NCI-H2227 (cell line): ENCODE measurements around the gene ENAH.

Experiments used
- DNase-seq: peaks from one replicate; lab custom pipeline; 2025; ENCODE audit not compliant: unreplicated experiment; lab: John Stamatoyannopoulos, UW

Gene ENAH

DNA sequence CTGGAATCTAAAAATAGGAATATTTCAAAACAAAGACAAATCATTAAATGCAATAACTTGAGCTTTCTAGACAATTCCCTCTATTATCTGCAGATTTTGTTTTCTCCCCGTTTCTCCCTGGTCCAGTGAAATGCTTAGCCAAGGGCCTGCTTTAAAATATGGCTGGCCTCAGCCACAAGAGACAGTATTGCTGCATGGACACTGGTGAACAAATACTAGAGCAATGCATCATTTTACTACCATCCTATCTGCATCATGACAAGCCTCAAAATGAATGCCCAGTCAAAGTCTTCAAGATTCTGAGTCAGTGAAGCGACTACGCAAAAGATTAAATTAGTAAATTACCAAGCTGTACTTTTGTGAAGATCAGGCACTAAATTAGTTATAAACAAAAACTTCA, 80.5 kb downstream of the ENAH start:
- DNase-seq, result peak; percentile 10

DNA sequence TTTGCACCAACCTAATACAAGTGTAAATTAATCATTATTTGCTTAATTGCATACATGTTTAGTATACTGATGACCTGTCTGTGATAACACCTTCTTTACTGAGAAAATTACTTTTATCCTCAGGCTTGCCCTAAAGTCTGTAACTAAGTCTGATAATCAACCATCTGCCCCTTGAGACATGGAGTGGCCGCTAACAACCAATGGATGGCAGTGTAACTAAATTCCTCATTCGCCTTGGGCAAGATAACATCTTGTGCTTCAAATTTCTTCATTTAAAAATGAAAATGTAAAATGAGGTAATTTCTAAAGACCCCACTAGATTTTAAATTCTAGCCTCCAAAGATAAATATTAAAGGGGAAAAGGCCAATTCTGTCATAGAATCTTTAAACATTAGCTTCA, 85.1 kb downstream of the ENAH start:
- DNase-seq, result no peak

DNA sequence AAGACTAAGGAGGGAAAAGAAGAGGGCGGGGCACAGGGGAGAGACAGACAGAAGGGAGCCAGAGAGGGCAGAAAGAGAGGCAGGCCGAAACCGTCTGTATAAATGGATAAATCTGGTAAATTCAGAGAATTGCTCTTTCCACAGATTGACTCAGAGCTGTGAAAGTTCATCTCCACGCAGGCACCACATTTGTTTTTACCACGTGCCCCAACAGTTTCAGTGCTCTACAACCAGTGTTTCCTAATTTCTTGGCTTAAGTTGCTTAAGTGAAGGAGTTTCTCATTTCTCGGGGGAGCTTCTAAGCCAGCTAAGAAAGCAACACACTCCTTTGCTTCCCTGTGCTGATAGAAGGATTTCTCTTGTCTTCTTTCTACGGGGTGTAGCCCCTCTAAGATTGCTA, 87.1 kb downstream of the ENAH start:
- DNase-seq, result no peak

DNA sequence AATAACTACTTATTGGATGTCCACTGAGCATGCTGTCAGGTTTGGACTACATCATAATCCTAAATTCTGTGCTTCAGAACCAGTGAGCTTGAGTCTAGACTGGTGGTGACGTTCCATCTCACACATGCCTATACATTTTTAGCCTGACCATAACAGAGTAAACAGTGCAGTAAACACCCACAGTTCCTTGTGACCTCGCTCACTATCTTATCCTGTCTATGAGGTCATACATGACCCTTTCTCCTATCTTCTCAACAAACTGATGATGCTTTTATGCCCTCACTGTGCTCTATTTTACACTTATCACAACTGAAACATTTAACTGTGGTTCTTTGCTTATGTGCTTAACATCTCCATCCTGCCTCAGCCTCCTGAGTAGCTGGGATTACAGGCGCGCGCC, 91.2 kb downstream of the ENAH start:
- DNase-seq, result no peak

DNA sequence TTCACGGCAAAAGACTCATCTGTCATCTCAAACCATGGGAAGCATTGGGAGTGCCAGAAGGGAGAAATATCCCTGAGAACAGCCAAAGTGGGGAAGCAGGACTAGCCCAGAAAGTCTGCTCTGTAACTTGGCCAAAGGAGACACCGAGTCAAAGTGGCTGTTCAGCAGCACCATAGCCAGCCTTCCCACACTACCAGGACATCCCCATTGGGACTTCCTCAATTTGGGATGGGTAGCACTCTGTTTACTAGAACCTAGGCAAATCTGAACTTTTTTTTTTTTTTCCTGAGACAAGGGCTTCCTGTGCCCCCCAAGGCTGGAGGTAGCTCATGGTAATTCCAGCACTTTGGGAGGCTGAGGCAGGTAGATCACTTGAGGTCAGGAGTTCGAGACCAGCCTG, 93.0 kb downstream of the ENAH start:
- DNase-seq, result no peak

DNA sequence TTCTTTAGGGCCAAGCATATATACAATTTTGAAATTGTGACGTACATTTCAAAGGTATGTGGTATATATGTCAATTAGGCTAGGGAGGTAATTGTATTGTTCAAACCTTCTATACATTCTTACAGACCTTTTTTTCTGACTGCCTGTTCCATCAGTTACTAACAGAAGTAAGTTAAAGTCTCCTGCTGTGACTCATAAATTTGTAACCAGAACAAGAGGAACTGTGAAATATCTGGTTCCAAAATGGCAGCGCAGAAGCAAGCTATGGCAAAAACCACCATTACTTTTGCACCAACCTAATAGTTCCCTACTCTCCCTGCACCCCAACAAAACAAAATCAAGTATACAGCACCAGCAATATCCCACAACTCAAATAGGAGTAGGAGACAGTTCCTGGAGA, 93.6 kb downstream of the ENAH start:
- no peak for DNase-seq

DNA sequence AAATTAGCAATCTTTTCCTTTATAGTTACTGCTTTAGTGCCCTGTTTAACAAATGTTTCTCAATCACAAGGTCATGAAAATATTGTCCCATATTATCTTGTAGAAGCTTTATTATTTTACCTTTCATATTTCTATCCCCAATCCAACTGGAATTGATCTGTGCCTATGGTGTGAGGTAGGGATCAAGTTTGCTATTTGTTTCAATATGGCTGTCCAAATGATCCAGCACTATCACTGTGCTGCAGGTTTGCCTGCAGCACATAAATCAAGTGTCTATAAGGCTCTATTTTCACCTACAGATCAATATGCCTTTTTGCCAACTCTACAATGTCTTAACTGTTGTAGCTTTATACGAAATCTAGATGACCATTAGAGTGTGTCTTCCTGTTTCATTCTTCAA, 96.2 kb downstream of the ENAH start:
- DNase-seq, result no peak

DNA sequence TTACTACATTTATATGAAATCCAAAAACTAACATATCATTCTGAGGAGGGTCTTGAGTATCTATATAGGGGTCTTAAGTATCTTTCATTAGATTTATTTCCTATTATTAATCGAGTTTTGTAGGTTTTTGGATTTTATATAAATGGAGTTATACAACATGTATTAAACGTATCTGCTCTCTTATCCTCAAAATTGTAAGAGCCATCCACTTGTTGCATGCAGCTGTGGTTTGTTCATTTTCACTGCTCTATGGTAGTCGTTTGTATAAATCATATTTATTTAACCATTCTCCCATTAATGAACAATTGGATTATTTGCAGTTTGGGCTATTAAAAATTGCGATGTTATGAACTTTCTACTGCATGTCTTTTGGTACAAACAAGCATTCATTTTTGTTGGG, 97.1 kb downstream of the ENAH start:
- DNase-seq, result no peak

DNA sequence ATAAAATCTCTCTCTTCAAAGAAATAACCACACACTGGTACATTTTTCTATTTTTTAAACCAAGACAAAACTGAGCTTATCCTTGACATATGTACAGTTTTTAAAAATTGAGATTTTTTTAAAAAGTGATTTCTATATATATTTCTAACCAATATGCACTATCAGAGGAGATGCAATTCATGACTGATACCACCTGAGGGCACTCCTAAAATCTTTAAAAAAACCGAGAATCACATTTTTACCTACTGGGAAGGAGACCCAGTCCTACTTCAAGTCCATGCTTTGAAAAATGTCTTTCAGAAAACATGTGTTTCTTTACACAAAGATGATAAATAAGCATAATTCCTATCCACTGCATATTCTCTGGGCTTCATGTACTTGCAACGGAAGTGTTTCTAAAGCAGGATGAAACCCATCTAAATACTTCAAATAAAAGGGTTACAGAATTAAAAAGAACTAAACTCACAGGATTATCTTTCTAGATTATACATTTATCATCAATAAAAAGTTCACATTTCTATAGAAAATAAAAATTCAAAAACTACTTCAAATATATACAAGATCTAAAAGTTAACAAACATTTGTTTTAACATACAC, 98.6 kb downstream of the ENAH start:
- DNase-seq, result peak; percentile 31

DNA sequence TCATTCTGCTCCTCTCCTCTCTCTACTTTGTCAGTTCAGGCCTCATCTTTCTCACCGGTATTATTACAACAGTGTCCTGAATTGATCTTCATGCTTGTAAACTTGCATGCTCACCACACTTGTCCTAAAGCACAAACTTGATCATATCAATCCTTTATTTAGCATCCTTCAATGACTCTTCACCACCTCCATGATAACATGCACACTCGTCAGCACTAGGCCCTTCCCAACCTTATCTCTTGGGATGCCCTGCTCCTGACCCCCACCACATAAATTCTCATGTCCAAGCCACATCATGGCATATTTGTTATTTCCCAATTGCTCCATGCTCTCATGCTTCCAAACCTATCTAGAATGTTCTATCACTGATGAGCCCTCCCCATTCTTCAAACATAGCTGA, 103.1 kb downstream of the ENAH start:
- DNase-seq, result no peak

DNA sequence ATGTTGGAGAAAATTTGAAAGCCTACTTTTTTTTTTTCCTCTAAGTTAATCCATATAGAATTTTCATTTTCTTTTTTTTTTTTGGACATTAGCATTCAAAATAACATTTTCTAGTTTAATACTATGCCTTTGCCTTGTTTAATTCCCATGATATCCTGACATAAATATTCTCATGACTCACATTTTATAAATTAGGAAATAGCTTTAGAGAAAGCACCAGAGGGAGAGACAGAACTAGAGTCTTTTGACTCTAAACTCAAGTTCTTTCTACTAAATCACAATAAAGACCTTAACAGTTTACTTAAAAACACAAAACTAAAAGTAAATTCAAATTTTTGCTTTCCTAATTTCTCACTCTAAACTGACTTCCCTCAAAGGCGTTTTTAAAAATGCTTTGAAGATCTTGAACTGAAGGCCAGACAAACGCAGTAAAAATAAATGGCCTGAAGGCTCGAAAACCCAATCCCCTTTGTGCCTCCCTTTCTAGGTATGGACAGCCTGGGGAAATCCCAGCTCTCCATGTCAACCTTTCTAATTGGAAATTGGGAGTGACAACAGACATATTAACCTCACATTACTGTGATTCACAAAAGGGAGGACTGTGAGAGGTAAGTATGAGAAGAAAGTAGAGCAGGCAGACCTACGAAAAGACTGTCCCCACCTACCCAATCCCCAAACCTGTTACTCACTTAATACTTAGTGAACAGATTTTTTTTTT, 104.6 kb downstream of the ENAH start:
- no peak for DNase-seq

DNA sequence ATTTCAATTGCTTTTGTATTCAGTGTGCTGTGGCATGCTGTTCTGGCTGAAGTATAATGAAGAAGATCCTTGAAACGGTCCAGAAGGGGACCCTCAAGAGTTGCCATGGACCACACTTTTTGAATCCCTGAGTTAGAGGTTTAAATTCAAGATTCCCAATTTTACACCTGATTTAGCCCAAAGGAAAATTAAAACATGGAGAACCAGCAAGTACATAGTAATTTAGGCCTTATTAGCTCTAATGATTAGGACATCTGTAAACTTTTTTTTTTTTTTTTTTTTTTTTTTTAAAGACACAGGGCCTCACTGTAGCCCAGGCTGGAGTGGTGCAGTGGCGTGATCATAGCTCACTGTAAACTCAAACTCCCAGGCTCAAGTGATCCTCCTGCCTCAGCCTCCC, 107.3 kb downstream of the ENAH start:
- no peak for DNase-seq

DNA sequence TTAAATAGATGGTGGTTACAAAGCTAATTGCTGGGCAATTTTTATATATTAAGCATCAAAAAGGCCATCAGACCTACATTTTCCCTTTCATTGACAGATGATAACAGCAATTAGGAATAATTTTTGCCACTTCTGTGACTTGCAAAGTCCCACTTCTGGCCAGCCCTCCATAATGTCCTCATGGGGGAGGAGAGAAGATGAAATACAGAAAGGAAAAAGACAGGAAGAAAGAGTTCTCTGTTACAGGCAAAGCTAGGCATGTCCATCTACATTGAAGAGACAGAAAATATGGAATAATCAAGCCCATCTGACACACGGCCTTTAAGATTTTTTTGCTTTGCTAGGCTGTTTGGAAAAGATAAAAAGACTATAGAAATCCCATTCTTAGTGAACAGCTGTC, 108.0 kb downstream of the ENAH start:
- DNase-seq, result peak; percentile 79

DNA sequence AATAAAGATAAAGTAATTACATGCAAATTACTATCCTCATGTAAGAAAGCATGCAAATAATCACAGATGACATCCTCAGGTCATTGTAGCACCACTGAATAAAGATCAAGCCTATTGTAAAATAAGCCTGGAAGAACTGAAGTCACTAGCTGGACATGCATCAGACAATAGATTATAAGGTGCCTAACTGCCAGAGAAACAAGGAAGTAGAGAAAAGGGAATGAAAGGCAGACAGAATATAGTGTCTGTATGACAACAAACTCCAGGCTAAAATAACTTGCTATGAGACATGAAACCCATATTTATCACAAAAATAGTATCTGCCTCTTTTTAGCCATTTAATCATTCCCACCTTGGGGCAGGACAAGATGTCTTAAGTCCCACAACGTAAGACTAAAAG, 108.7 kb downstream of the ENAH start:
- peak; percentile 43 for DNase-seq

DNA sequence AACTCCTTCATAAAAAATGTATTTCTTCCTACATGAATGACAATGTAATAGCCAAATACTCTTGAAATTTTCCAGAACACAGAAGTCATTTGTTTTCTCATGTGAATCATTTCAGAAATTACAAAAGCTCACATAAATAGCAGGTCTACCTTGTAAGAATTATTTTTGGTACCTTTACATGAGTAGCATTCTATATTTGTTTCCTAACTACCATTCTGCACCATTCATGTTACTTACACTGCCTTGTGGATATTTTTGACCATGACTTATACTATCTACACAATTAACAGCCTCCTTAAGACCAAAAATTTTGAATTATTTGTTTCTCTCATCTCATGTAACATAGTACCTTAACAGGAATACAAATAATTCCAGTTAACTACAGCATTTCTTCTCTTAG, 109.6 kb downstream of the ENAH start:
- DNase-seq, result no peak

DNA sequence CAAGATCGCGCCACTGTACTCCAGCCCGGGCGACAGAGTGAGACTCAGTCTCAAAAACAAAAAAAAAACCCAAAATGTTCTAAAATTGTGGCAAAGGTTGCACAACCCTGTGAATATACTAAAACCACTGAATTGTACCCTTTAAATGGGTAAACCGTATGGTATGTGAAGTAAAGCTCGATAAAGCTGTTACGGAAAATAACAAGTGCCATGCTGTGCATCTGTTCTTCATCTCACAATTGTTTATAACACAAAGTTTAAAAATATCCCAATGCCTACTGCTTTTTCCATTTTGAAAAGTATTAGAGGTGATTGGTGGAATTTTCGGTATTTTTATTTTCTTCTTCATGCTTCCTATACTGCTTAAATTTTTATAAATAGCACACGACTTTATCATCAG, 111.5 kb downstream of the ENAH start:
- DNase-seq, result no peak

DNA sequence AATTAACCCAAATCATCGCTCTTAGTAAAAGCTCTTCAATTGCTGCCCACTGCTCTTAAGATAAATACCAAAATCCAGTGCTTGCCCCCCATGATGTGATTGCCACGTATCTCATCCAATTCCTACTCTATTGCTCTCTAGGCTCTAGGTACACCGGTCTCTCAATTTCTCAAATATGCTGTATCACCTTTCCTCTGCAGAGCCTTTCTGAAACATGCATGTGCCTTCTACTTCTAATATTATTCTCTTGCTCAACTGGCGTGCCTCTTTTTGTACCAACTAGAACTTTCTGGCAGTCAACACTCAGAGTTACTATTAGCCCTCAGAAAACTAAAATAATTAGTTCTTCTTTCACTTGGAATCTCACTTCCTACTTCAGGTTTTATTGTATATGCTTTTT, 113.3 kb downstream of the ENAH start:
- no peak for DNase-seq

DNA sequence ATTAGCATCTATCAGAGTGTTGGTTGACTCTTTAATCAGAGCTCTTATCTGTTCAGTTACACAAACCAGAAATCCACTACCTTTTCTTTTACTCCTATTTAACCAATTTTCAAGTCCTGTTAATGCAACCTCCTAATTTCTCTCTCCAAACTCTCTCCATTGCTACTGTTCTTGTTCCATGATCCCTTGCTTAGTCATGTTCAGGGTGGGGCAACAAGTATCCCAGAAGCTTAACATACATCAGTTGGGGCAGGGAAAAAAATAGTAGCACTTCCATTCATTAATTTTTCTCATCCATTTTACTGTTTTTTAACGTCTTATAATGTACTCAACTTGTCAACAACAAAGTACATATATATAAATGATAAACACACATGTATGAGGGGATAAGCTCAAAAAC, 113.9 kb downstream of the ENAH start:
- no peak for DNase-seq

DNA sequence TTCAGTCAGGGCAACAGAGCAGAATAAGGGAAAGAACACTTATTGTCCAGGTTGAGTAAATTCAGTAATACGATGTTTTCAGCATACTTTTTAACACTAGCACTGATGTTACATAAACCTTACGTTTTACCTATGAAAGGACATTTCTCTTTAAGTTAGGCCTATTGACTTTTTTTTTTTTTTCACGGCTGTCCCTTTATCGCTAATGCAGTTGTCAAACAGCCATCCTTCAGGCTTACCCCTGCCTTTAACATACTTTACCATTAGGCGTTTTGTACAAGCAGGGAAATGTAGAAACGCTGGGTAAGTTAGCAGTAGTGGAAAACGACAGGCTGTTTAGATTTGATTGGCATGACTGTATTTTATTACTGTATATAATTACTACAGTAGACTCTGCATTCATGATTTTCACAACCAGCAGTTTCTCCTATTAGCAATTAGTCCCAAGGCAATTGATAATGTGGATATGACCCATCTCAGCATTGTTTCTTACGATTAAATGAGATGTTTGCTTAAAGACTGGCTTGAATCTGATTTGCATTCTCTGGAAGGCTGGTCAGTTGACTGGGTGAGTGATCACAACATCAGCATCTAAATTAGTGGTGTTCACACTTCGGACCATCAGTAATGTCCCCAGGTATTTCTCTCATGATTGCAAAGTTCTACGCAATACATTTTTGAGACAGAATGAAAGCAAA, 115.2 kb downstream of the ENAH start:
- DNase-seq, result no peak

DNA sequence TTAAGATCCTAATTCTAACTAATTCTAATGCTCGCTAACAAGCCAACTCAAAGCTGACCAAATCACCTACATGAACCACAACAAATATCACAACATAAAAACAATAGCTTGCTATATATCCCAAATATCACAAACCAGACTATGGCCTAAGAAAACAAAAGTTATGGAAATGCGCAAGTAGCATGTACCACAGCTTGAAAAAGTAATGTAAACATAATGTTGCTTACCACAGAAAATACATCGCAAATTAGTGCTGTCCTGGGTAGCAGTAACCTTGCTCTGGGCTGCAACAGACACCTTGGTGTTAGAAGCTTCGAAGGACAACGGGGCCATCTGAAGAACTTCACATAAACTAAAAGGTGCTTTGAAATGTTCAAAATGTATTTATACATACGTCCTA, 117.6 kb downstream of the ENAH start:
- no peak for DNase-seq

DNA sequence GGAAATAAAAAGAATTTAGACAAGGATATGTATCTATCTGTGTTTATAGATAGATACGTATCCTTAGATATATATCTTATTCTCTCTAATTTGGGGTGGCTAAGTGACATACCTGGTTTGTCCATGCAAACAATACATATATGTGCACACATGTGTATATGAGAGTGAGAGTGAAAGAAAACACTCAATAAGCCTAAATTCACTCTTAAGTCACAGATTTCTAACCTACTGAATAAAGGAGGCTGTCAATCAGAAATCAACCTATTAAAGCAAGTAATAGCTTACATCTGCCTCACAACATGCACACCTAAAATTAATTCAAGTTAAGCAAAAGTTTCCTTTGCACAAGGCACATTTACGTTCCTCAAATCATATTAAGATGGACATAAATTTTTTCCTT, 118.2 kb downstream of the ENAH start:
- DNase-seq, result no peak

DNA sequence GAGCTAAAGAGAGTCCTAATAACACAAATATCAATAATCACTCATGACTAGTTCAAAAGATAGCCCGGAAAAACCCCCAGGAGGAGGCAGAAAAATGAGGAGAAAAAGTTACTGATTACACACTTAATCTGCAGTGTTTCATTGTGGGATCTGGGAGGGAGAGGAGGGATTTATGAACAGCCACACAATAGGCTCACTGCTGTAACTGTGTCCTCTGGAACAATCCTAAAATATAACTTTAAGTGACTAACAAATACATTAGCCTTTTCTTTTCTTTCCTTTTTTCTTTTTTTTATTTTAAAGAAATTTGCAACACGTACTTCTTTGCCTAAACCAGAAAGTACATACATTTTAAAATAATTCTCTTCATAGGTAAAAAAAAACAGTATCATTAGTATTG, 118.8 kb downstream of the ENAH start:
- no peak for DNase-seq

DNA sequence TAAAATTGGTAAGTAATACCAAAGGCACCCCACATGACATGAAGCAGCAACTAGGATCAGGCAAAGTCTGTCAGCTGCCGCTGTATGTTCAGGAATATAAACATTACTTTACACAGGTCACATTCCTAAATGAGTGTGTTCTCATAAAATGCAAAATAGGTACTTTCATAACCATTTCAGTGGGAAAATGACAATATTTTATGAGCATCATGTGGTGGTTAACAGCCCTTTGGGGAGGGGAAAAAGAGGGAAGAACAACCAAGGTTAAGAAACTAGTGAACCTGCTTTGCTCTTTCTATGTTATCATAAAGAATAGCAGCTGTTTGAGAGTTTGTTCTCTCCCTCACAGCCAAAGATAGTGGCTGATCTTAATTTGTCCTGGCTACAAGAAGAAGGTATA, 119.7 kb downstream of the ENAH start:
- DNase-seq, result no peak
